Measurements from ENCODE around the gene SHF.

Gene SHF

DNA sequence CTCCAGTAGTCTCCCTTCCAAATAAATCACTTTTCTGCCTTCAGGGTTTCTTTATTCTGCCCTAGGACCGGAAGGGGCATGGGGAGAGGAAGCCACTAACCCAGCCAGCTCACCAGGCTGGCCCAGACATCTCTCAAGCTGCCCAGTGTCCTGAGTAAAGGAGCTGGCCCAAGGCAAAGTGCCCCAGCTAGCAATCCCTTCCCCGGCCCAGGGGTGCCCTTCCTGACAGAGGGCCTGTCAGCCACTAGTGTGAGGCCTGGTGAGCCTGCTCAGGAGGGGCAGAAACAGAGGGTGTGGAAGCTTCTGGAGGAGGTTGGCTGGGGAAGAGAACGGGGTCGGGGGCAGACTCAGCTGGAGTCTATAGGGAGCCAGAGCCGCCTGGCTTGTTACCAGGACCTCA lies 22.2 kb downstream of the SHF start:
- TF ChIP-seq TAF1 (IDR thresholded peaks at IDR 0.05; ENCODE audit: borderline replicate concordance, low read depth, low read length) = no peak
- TF ChIP-seq POLR2AphosphoS5 (IDR thresholded peaks at IDR 0.05; ENCODE audit: low read depth, low read length) = no peak
- TF ChIP-seq POLR2A (IDR thresholded peaks at IDR 0.05; ENCODE audit: low read depth, low read length) = no peak
- FAIRE-seq = no peak
- no peak for DNase-seq (ENCODE audit: insufficient read length)

DNA sequence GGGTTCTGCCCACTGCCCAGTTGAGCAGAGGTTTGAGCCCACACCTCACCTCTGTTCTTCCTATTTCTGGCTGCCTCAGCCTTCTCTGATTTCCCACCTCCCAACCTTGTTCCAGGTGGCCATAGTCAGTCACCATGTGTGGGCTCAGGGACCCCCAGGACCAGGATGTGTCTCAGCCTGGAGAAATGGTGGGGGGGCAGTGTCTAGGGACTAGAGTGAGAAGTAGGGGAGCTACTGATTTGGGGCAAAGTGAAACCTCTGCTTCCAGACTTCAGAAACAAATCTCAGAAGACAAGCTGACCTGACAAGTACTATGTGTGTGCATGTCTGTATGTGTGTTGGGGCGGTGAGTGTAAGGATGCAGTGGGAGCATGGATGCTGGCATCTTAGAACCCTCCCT lies 22.9 kb downstream of the SHF start:
- TF ChIP-seq POLR2A (IDR thresholded peaks at IDR 0.05; ENCODE audit: low read depth, low read length) = no peak
- TF ChIP-seq POLR2AphosphoS5 (IDR thresholded peaks at IDR 0.05; ENCODE audit: low read depth, low read length) = no peak
- TF ChIP-seq TAF1 (IDR thresholded peaks at IDR 0.05; ENCODE audit: borderline replicate concordance, low read depth, low read length) = no peak
- FAIRE-seq = peak; percentile 60
- DNase-seq (ENCODE audit: insufficient read length) = no peak

GRCh38 chr15:45163508-45163856 lies 24.3 kb downstream of the SHF start:
- DNase-seq (ENCODE audit: insufficient read length) (no peak), FAIRE-seq (no peak)
- TF ChIP-seq TAF1 (IDR thresholded peaks at IDR 0.05; ENCODE audit: borderline replicate concordance, low read depth, low read length) (no peak), POLR2A (IDR thresholded peaks at IDR 0.05; ENCODE audit: low read depth, low read length) (no peak), POLR2AphosphoS5 (IDR thresholded peaks at IDR 0.05; ENCODE audit: low read depth, low read length) (no peak)

GRCh38 chr15:45162771-45163507 lies 24.8 kb downstream of the SHF start:
- DNase-seq (ENCODE audit: insufficient read length) (peak; percentile 88), FAIRE-seq (peak; percentile 91)
- no peak for TF ChIP-seq POLR2AphosphoS5 (IDR thresholded peaks at IDR 0.05; ENCODE audit: low read depth, low read length)
- no peak for TF ChIP-seq TAF1 (IDR thresholded peaks at IDR 0.05; ENCODE audit: borderline replicate concordance, low read depth, low read length)
- TF ChIP-seq POLR2A (IDR thresholded peaks at IDR 0.05; ENCODE audit: low read depth, low read length) = no peak

GRCh38 chr15:45161666-45162065 lies 26.1 kb downstream of the SHF start:
- FAIRE-seq = no peak
- TF ChIP-seq POLR2AphosphoS5 (IDR thresholded peaks at IDR 0.05; ENCODE audit: low read depth, low read length) = no peak
- no peak for TF ChIP-seq POLR2A (IDR thresholded peaks at IDR 0.05; ENCODE audit: low read depth, low read length)
- no peak for TF ChIP-seq TAF1 (IDR thresholded peaks at IDR 0.05; ENCODE audit: borderline replicate concordance, low read depth, low read length)

DNA sequence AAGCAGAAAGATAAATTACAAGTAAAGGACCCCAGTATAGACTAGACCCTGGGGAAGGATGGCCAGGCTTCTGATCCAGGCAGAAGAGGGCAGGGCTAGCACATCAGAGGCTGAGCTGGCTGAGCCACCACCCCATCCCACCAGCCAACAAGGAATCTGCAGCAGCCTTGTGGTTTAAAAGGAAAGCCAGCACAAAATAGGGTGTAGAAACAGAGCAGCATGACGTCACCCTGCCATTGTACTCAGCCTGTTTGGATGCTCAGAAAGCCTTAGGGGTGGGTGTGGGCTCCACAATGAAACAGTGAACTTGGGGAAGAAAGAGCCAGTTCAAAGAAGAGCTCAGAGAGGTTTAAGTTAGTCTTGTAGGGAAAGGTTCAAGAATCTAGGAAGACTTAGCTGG lies 29.8 kb downstream of the SHF start:
- DNase-seq (ENCODE audit: insufficient read length) (no peak), FAIRE-seq (no peak)
- TF ChIP-seq POLR2AphosphoS5 (IDR thresholded peaks at IDR 0.05; ENCODE audit: low read depth, low read length) (no peak), TAF1 (IDR thresholded peaks at IDR 0.05; ENCODE audit: borderline replicate concordance, low read depth, low read length) (no peak), POLR2A (IDR thresholded peaks at IDR 0.05; ENCODE audit: low read depth, low read length) (no peak)

More at GRCh38 chr15:45161666-45162065, 26.1 kb downstream of the SHF start:
- no peak for DNase-seq (ENCODE audit: insufficient read length)

DNA sequence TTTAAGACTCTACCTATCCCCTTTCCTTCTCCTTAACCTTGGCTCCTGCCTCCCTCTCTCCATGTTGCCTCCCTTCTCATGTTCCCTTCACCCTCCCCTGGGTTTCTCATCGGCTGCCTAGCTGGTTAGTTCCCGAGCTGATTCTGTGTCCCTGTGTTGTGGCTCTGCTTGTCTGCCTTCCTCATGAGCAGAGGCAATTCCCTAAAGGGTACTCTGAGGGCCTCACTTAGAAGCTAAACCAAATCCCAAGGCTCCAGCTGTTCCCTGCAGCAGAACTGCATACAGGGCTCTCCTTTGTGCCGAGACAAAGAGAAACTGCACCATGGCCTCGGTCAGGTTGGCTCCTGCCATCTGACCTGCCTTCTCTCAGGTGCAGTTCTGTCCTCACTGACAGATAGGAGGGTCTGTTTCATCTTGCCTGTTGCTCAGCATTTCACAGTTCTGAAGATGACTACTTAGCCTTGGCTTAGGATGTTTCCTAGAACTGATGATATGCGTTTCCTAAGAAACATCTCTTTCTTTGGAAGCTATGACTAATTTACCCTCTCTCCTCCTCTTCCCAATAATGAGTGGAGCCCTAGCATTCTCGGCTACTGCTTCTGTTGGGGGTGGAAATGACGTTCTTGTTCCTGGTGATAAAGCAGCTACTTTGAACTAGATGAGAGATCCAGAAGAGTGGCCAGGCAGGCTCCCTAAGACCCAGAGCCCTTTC lies 30.9 kb downstream of the SHF start:
- FAIRE-seq (no peak), DNase-seq (ENCODE audit: insufficient read length) (no peak)
- TF ChIP-seq POLR2A (IDR thresholded peaks at IDR 0.05; ENCODE audit: low read depth, low read length) (no peak), POLR2AphosphoS5 (IDR thresholded peaks at IDR 0.05; ENCODE audit: low read depth, low read length) (no peak), TAF1 (IDR thresholded peaks at IDR 0.05; ENCODE audit: borderline replicate concordance, low read depth, low read length) (no peak)

- DNase-seq (ENCODE audit: insufficient read length) = no peak
- no peak for FAIRE-seq
- TF ChIP-seq POLR2AphosphoS5 (IDR thresholded peaks at IDR 0.05; ENCODE audit: low read depth, low read length) = no peak
- no peak for TF ChIP-seq POLR2A (IDR thresholded peaks at IDR 0.05; ENCODE audit: low read depth, low read length)
- no peak for TF ChIP-seq TAF1 (IDR thresholded peaks at IDR 0.05; ENCODE audit: borderline replicate concordance, low read depth, low read length)
Measured at GRCh38 chr15:45155739-45156138, 32.0 kb downstream of the SHF start.

DNA sequence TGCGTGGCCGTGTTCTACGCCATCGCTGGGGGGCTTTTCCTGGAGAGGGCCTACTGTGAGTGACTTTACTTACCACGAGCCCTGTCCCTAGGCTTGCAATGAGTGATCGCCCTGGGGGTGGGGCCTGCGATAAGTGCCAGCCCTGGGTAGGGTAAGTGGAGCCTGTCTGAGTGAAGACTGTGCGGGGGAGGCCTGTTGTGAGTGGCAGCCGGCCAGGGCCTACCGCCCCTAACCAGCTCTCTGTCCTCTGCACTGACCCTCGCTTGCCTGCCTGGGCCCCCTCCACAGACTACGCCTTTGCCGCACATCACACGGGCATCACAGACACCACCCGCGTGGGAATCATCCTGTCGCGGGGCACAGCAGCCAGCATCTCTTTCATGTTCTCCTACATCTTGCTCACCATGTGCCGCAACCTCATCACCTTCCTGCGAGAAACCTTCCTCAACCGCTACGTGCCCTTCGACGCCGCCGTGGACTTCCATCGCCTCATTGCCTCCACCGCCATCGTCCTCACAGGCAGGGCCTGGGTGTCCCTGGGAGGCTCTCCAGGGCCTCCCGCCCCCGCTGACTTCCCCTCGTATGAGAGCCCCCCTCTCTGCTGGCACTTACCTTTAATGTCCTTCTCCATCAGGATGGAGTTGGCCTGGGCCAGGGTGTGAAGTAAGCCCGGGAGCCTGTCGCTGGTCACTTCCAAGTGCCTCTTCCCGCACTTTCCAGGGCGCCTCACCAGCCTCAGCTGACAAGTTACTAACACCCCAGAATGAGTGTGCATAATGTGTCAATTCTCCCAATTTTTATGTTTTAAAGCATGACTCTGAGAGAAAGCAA lies 35.6 kb downstream of the SHF start:
- no peak for TF ChIP-seq POLR2A (IDR thresholded peaks at IDR 0.05; ENCODE audit: low read depth, low read length)
- TF ChIP-seq POLR2AphosphoS5 (IDR thresholded peaks at IDR 0.05; ENCODE audit: low read depth, low read length) = no peak
- FAIRE-seq (no peak), DNase-seq (ENCODE audit: insufficient read length) (no peak)

- DNase-seq (ENCODE audit: insufficient read length) = no peak
- TF ChIP-seq POLR2A (IDR thresholded peaks at IDR 0.05; ENCODE audit: low read depth, low read length) = no peak
- TF ChIP-seq TAF1 (IDR thresholded peaks at IDR 0.05; ENCODE audit: borderline replicate concordance, low read depth, low read length) = no peak
- no peak for TF ChIP-seq POLR2AphosphoS5 (IDR thresholded peaks at IDR 0.05; ENCODE audit: low read depth, low read length)
- FAIRE-seq = no peak
Measured at GRCh38 chr15:45150997-45151396, 36.8 kb downstream of the SHF start.

DNA sequence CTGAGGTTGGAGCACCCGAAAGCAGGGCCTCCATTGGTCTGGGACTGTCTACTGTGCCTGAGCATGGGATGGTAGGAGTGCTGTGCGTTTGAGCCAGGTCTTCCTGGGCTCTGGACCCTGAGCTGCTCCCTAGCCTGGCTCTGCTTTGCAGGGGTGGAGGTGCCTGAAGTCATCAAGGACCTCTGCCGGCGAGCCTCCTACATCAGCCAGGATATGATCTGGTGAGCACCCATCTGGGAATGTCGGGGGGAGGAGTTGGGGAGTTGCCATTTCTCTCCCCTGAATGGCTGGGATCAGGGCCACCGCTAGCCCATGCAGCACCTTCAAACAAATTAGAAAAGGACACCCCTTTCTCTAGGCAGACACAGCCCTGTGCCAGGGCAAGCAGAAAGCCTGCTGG lies 37.3 kb downstream of the SHF start:
- DNase-seq (ENCODE audit: insufficient read length) (no peak), FAIRE-seq (no peak)
- TF ChIP-seq POLR2AphosphoS5 (IDR thresholded peaks at IDR 0.05; ENCODE audit: low read depth, low read length) (no peak), TAF1 (IDR thresholded peaks at IDR 0.05; ENCODE audit: borderline replicate concordance, low read depth, low read length) (no peak), POLR2A (IDR thresholded peaks at IDR 0.05; ENCODE audit: low read depth, low read length) (no peak)

Measured in GM12892 (cell line).